Hepatocyte (in vitro differentiated cells): ENCODE data around the gene ESD. TPM values are rescaled to one million over a fixed set of nuclear protein-coding genes. Genes with fewer than 3 reads are reported as not detected.

ENCODE experiments used
- DNase-seq: peaks from one replicate; pipeline ENCODE4 v3.0.0-alpha.2; 2016; ENCODE audit warnings: low spot score
- H2AFZ ChIP-seq: fragments of 200-600 bp; sonication (generic); 2 replicates; pipeline ENCODE4 v1.6.0; 2016; ENCODE audit warnings: antibody characterized with exemption, mild to moderate bottlenecking
- H3K27ac ChIP-seq: fragments of 200-600 bp; sonication (generic); 2 replicates; pipeline ENCODE4 v1.5.1; 2016; ENCODE audit warnings: mild to moderate bottlenecking
- H3K27me3 ChIP-seq: fragments of 200-600 bp; sonication (generic); 2 replicates; pipeline ENCODE4 v1.6.1; 2016
- H3K36me3 ChIP-seq: fragments of 200-600 bp; sonication (generic); replicated peaks from 2 replicates; pipeline ENCODE4 v1.5.1; 2016; ENCODE audit warnings: low read depth; ENCODE audit not compliant: insufficient read depth
- H3K4me1 ChIP-seq: fragments of 200-600 bp; sonication (generic); 2 replicates; pipeline ENCODE4 v1.5.1; 2016; ENCODE audit warnings: mild to moderate bottlenecking, moderate library complexity; ENCODE audit not compliant: insufficient read depth
- H3K4me2 ChIP-seq: fragments of 200-600 bp; sonication (generic); 2 replicates; pipeline ENCODE4 v1.6.0; 2016
- H3K4me3 ChIP-seq: fragments of 200-600 bp; sonication (generic); 2 replicates; pipeline ENCODE4 v1.5.1; 2016; ENCODE audit warnings: mild to moderate bottlenecking
- H3K79me2 ChIP-seq: fragments of 200-600 bp; sonication (generic); 2 replicates; pipeline ENCODE4 v1.6.0; 2017; ENCODE audit warnings: mild to moderate bottlenecking
- H3K9me2 ChIP-seq: fragments of 200-600 bp; sonication (generic); replicated peaks from 2 replicates; pipeline ENCODE4 v1.6.0; 2017; ENCODE audit warnings: mild to moderate bottlenecking; ENCODE audit not compliant: insufficient read depth
- H3K9me3 ChIP-seq: fragments of 200-600 bp; sonication (generic); 2 replicates; pipeline ENCODE4 v1.5.1; 2016; ENCODE audit warnings: low read depth, mild to moderate bottlenecking
- H4K20me1 ChIP-seq: fragments of 200-600 bp; sonication (generic); 2 replicates; pipeline ENCODE4 v1.6.0; 2016; ENCODE audit warnings: mild to moderate bottlenecking; ENCODE audit not compliant: insufficient read depth, poor library complexity, severe bottlenecking
- EZH2 ChIP-seq: fragments of 200-600 bp; sonication (generic); IDR thresholded peaks from 2 replicates; pipeline ENCODE4 v1.6.1; 2016; ENCODE audit warnings: antibody characterized with exemption, mild to moderate bottlenecking, borderline replicate concordance
- EZH2phosphoT487 ChIP-seq: fragments of 200-600 bp; sonication (generic); IDR thresholded peaks from one replicate; pipeline ENCODE4 v1.6.1; 2018; ENCODE audit warnings: antibody characterized with exemption, mild to moderate bottlenecking, low read depth, moderate library complexity; ENCODE audit not compliant: unreplicated experiment, severe bottlenecking
- WGBS: methylation state at CpG from one replicate; pipeline ENCODE4 v1.1.6; 2016; ENCODE audit warnings: low lambda C conversion rate; ENCODE audit errors: missing lambda C conversion rate; 5-methylcytosine and 5-hydroxymethylcytosine counted together
- polyA plus RNA-seq: library from polyadenylated mRNA; unstranded; fragments of >200 nt; fragmentation: Nextera tagmentation; extraction: Ambion mirVana; gene quantifications from 2 replicates; pipeline ENCODE4 v1.2.1, GENCODE V29; 2016
- total RNA-seq: library from RNA; depleted of rRNA; stranded (reverse); fragments of >200 nt; gene quantifications from 2 replicates; pipeline ENCODE4 v1.2.3, GENCODE V29; 2014
- TF ChIP-seq, protein P1 (sequence below): fragments of 200-600 bp; sonication (generic); IDR thresholded peaks from 2 replicates; pipeline ENCODE4 v1.5.1; 2016; ENCODE audit warnings: antibody characterized with exemption, mild to moderate bottlenecking; ENCODE audit not compliant: poor library complexity

Gene ESD
- total and polyA plus RNA-seq, 2 experiments from 2014 or later, result 127 to 129 TPM

DNA sequence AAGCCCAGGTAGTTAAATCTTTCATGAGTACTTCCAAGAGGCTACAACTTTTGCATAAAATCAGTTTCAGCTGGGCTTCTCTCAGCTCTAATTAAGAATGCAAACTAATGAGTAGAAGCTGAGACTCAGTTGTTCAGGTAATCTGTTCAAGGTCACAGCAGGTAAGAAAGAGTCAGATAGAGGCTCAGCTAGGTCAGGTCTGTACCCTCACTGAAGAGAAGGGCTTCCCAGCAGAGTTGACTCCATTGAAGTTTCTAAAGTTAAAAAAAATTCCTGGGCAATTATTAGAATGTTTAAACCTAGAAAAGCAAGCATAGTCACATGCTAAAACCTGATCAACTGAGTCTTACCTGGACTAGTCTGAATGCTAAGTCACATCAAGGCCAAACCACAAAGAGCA lies 42.1 kb downstream of the ESD start:
- Histone ChIP-seq H3K9me2 (no peaks in the 10 kb centered on the region), H3K4me1 (no peaks in the 10 kb centered on the region), H4K20me1 (no peaks in the 10 kb centered on the region), H3K79me2 (no peaks in the 10 kb centered on the region), H3K9me3 (no peaks in the 10 kb centered on the region), H3K27ac (no peak overlapping the region), H2AFZ (no peak overlapping the region), H3K27me3 (no peaks in the 10 kb centered on the region), H3K36me3 (no peaks in the 10 kb centered on the region), H3K4me3 (no peak overlapping the region), H3K4me2 (no peak overlapping the region)
- TF ChIP-seq EZH2 (no peak), EZH2phosphoT487 (no peak)
- TF ChIP-seq, protein P1, sequence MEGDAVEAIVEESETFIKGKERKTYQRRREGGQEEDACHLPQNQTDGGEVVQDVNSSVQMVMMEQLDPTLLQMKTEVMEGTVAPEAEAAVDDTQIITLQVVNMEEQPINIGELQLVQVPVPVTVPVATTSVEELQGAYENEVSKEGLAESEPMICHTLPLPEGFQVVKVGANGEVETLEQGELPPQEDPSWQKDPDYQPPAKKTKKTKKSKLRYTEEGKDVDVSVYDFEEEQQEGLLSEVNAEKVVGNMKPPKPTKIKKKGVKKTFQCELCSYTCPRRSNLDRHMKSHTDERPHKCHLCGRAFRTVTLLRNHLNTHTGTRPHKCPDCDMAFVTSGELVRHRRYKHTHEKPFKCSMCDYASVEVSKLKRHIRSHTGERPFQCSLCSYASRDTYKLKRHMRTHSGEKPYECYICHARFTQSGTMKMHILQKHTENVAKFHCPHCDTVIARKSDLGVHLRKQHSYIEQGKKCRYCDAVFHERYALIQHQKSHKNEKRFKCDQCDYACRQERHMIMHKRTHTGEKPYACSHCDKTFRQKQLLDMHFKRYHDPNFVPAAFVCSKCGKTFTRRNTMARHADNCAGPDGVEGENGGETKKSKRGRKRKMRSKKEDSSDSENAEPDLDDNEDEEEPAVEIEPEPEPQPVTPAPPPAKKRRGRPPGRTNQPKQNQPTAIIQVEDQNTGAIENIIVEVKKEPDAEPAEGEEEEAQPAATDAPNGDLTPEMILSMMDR, result no peak
- no peak for DNase-seq

DNA sequence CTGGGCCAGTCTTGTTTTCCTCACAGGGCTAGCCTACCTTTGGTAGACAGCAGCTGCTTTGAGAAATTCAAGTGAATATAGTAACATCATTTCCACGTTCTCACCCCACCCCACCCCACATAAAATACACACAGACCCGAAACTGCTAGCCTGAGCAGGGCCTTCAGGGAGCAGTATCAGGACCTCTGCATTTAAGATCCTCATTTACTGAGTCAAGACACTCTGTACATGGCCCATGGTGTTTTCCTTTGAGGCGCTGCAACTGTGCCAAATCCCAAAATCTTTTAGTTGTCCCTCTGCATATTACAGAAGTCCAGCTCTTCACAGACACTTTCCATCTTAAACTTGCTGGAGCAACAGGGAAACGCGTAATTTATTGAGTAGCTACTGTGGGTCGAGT lies 43.0 kb downstream of the ESD start:
- Histone ChIP-seq H3K27ac (no peak overlapping the region), H3K36me3 (no peaks in the 10 kb centered on the region), H3K4me3 (no peak overlapping the region), H3K4me2 (no peak overlapping the region), H3K27me3 (no peaks in the 10 kb centered on the region), H3K9me3 (no peaks in the 10 kb centered on the region), H3K9me2 (no peaks in the 10 kb centered on the region), H3K79me2 (no peaks in the 10 kb centered on the region), H3K4me1 (no peaks in the 10 kb centered on the region), H2AFZ (no peak overlapping the region), H4K20me1 (no peaks in the 10 kb centered on the region)
- 88% methylated on average over 6 of the region's 6 CpGs for WGBS
- TF ChIP-seq EZH2, result no peak
- TF ChIP-seq, protein P1, result no peak
- no peak for TF ChIP-seq EZH2phosphoT487
- no peak for DNase-seq

DNA sequence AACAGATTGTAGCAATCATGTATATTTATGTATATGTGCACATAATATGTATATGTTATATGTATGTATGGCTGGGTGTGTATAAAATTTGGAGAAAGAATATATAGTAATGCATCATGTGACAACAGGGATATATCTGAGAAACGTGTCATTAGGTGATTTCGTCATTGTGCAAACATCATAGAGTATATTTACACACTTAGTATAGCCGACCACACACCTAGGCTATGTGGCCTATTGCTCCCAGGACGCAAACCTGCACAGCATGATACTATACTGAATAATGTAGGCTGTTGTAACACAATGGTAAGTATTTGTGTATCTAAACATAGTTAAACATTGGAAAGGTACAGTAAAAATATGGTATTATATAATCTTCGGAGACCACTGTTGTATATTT lies 43.8 kb downstream of the ESD start:
- no peak for DNase-seq
- 74% methylated on average over 5 of the region's 5 CpGs for WGBS

More for the DNA sequence above, 43.8 kb downstream of the ESD start:
- no peaks in the 10 kb centered on the region for H3K9me3 ChIP-seq
- H3K79me2 ChIP-seq, result no peaks in the 10 kb centered on the region
- H3K4me1 ChIP-seq, result no peaks in the 10 kb centered on the region
- no peaks in the 10 kb centered on the region for H4K20me1 ChIP-seq
- no peak overlapping the region for H3K4me3 ChIP-seq
- TF ChIP-seq EZH2, result no peak
- TF ChIP-seq, protein P1, result no peak
- TF ChIP-seq EZH2phosphoT487, result no peak
- no peak overlapping the region for H3K4me2 ChIP-seq
- H3K9me2 ChIP-seq, result no peaks in the 10 kb centered on the region
- no peak overlapping the region for H2AFZ ChIP-seq
- no peak overlapping the region for H3K27ac ChIP-seq
- H3K27me3 ChIP-seq, result no peaks in the 10 kb centered on the region
- no peaks in the 10 kb centered on the region for H3K36me3 ChIP-seq
